Heart left ventricle (tissue), 16 donors: ENCODE results near the gene CTDSP2. TPM values are rescaled to one million over a fixed set of nuclear protein-coding genes. Genes with fewer than 3 reads are reported as not detected.

Source experiments
- ATAC-seq, 4 donors: fragments of 200-7000 bp; cut with Tn5 transposase; one replicate each; pipeline ENCODE4 v1.9.1; 2020 to 2022; ENCODE audit warnings: moderate library complexity in 4 of 4, mild to moderate bottlenecking in 3 of 4, moderate number of reproducible peaks in 1 of 4
- DNase-seq, 5 donors: peaks; one replicate each; pipeline ENCODE4 v3.0.0-alpha.2; 2020
- H3K27ac ChIP-seq, 12 donors: fragments of 200-600 bp; sonication (generic) in 4 of 12; one replicate each; pipeline versions ENCODE4 v1.5.0 to v1.8.0; 2016 to 2022; ENCODE audit warnings: mild to moderate bottlenecking in 2 of 12
- H3K27me3 ChIP-seq, 9 donors: fragments of 200-600 bp; sonication (generic) in 2 of 9; one replicate each; pipeline versions ENCODE4 v1.5.1 to v1.8.0; 2016 to 2022; ENCODE audit warnings: mild to moderate bottlenecking in 3 of 9
- H3K36me3 ChIP-seq, 9 donors: fragments of 200-600 bp; sonication (generic) in 2 of 9; one replicate each; pipeline versions ENCODE4 v1.5.0 to v1.8.0; 2018 to 2022; ENCODE audit warnings: mild to moderate bottlenecking in 2 of 9
- H3K4me1 ChIP-seq, 12 donors: fragments of 200-600 bp; sonication (generic) in 4 of 12; one replicate each; pipeline versions ENCODE4 v1.5.0 to v1.8.0; 2016 to 2022; ENCODE audit warnings: mild to moderate bottlenecking in 3 of 12
- H3K4me3 ChIP-seq, 12 donors: fragments of 200-600 bp; sonication (generic) in 4 of 12; one replicate each; pipeline versions ENCODE4 v1.5.0 to v1.8.0; 2017 to 2022; ENCODE audit warnings: mild to moderate bottlenecking in 9 of 12, moderate library complexity in 4 of 12
- H3K9me3 ChIP-seq, 12 donors: fragments of 200-600 bp; sonication (generic) in 4 of 12; one replicate each; pipeline versions ENCODE4 v1.5.0 to v1.8.0; 2016 to 2022; ENCODE audit warnings: mild to moderate bottlenecking in 1 of 12
- POLR2A ChIP-seq, 2 donors: fragments of 450-650 bp; IDR thresholded peaks; one replicate each; pipeline ENCODE4 v1.6.1; 2017; ENCODE audit warnings: antibody characterized with exemption in 2 of 2, mild to moderate bottlenecking in 2 of 2, moderate library complexity in 2 of 2
- WGBS, 4 donors: extraction: QIAGEN DNeasy Blood & Tissue Kit in 2 of 4; methylation state at CpG; one replicate each; pipeline versions ENCODE4 v1.1.5 to v1.1.7; 2013 to 2018; 5-methylcytosine and 5-hydroxymethylcytosine counted together
- intact Hi-C, 10 donors: fragments of 100-400 bp; cut with DNase I; formaldehyde crosslinking; loops; one replicate each; pipeline versions ENCODE4 v1.11.1 to v1.14.2; 2022
- polyA plus RNA-seq, 2 donors: library from polyadenylated mRNA; stranded (reverse); fragments of 200-250 nt; gene quantifications; one replicate each; pipeline ENCODE4 v1.2.3, GENCODE V29; 2013
- total RNA-seq, 9 donors: library from RNA; depleted of rRNA in 2 of 9; stranded (reverse); fragments of >200 nt in 2 of 9; fragmentation: NEBNext Ultra II Directional in 3 of 9; extraction: Animal tissue kit (Norgen Biotek cat#: 25700) in 3 of 9; gene quantifications; one replicate each; pipeline versions ENCODE4 v1.1.0 to v1.2.4, GENCODE V29; 2016 to 2023
- TF ChIP-seq, protein P1 (sequence below), 12 donors: fragments of 200-600 bp; sonication (generic) in 4 of 12; IDR thresholded peaks; one replicate each; pipeline versions ENCODE4 v1.5.0 to v1.8.0; 2018 to 2022; ENCODE audit warnings: antibody characterized with exemption in 12 of 12, mild to moderate bottlenecking in 5 of 12
- donor health status: ischemic (EF 13 %, LVEDD 7.1; RV severe dilation, severe dysfunction).
- donor health status: healthy with polysubstance abuse.
- donor health status: DM: no; HTN: yes; CAD: no.
- donor health status: DM: no; HTN: no; CAD: no.
- donor health status: ischemic (EF 25% LVEDD 6.9; RV normal size, moderate dysfunction).
- donor health status: ischemic (EF 25% LVEDD 5.7; RV mildly dilated, moderate dysfunction).
- donor health status: healthy.
- donor health status: DM: yes; HTN: yes; CAD: no.
- donor health status: ischemic (EF 35%, LVEDD 5.7; RV mildly dilated, moderate dysfunction).
- donor health status: nonischemic (EF 11% LVEDD 7.7; RV severe dilation, severe dysfunction).
- donor health status: DM: yes; HTN: yes; CAD: no.
- donor health status: PGD.
- donor health status: ischemic (EF 29% LVEDD 5.4; RV normal size, mild dysfunction).
- donor health status: nonischemic (EF 23%, LVEDD 6.1; RV moderate dilation, normal function).

Gene CTDSP2
- total and polyA plus RNA-seq, 11 donors = 28.0 to 191 (median 82.9) TPM

GRCh38 chr12:57891542-57892228 is 45.2 kb upstream of the CTDSP2 start:
- ATAC-seq (no peak), DNase-seq (no peak)
- Histone ChIP-seq H3K9me3 (no peaks in the 10 kb centered on the region), H3K4me3 (no peak overlapping the region), H3K27me3 (no peaks in the 10 kb centered on the region), H3K27ac (peak overlapping the region in 11 of 12 donors; percentile 96 to 99 (median 97)), H3K36me3 (no peaks in the 10 kb centered on the region), H3K4me1 (peaks cover 17 to 99% (median 81%) of the 10 kb centered on the region in 12 donors)
- no peak for TF ChIP-seq POLR2A (IDR thresholded peaks at IDR 0.05)
- TF ChIP-seq, protein P1, sequence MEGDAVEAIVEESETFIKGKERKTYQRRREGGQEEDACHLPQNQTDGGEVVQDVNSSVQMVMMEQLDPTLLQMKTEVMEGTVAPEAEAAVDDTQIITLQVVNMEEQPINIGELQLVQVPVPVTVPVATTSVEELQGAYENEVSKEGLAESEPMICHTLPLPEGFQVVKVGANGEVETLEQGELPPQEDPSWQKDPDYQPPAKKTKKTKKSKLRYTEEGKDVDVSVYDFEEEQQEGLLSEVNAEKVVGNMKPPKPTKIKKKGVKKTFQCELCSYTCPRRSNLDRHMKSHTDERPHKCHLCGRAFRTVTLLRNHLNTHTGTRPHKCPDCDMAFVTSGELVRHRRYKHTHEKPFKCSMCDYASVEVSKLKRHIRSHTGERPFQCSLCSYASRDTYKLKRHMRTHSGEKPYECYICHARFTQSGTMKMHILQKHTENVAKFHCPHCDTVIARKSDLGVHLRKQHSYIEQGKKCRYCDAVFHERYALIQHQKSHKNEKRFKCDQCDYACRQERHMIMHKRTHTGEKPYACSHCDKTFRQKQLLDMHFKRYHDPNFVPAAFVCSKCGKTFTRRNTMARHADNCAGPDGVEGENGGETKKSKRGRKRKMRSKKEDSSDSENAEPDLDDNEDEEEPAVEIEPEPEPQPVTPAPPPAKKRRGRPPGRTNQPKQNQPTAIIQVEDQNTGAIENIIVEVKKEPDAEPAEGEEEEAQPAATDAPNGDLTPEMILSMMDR (IDR thresholded peaks at IDR 0.05) = no peak
- intact Hi-C loops = loop anchor here in 2 of 10 donors (2.0 to 5.0 kb wide), 2 partner anchors 44 to 45 kb away; partner anchors contain the start of gene CTDSP2 (in 2 of the 2)
- 93 to 94% (median 93%) methylated on average over 6 of the region's 6 CpGs for WGBS, 4 donors

GRCh38 chr12:57890191-57891115 is 43.9 kb upstream of the CTDSP2 start:
- H3K9me3 ChIP-seq = peaks cover 0 to 3% (median 0%) of the 10 kb centered on the region in 12 donors
- no peaks in the 10 kb centered on the region for H3K27me3 ChIP-seq
- H3K27ac ChIP-seq = peak overlapping the region; percentile 64 to 99 (median 92)
- H3K4me1 ChIP-seq = peaks cover 17 to 94% (median 71%) of the 10 kb centered on the region in 12 donors
- TF ChIP-seq, protein P1 (IDR thresholded peaks at IDR 0.05) = no peak
- TF ChIP-seq POLR2A (IDR thresholded peaks at IDR 0.05) = no peak
- no peak for ATAC-seq
- H3K36me3 ChIP-seq = no peaks in the 10 kb centered on the region
- intact Hi-C loops = loop anchor here in 1 of 10 donors (5.0 kb wide), 1 partner anchor 43 kb away; the partner anchor contains the start of gene CTDSP2
- no peak overlapping the region for H3K4me3 ChIP-seq
- 66 to 78% (median 69%) methylated on average over 13 to 14 of the region's 14 CpGs for WGBS, 4 donors
- no peak for DNase-seq

GRCh38 chr12:57889500-57889989 is 43.0 kb upstream of the CTDSP2 start:
- peak overlapping the region; percentile 64 to 99 (median 92) for H3K27ac ChIP-seq
- H3K36me3 ChIP-seq = no peaks in the 10 kb centered on the region
- intact Hi-C loops = loop anchor here in 2 of 10 donors (2.0 kb wide), 2 partner anchors 21 to 25 kb away; no protein-coding TSS in a partner anchor
- no peaks in the 10 kb centered on the region for H3K27me3 ChIP-seq
- ATAC-seq (peak; percentile 64 to 86 (median 76)), DNase-seq (peak; percentile 87 to 91 (median 89))
- H3K4me3 ChIP-seq = peak overlapping the region in 8 of 12 donors; percentile 10 to 43 (median 36)
- TF ChIP-seq POLR2A (IDR thresholded peaks at IDR 0.05) = peak in 1 of 2 donors; percentile 67
- TF ChIP-seq, protein P1 (IDR thresholded peaks at IDR 0.05) = no peak
- WGBS, 4 donors = 25 to 63% (median 36%) methylated on average over 10 of the region's 10 CpGs
- H3K4me1 ChIP-seq = peaks cover 15 to 85% (median 62%) of the 10 kb centered on the region in 12 donors
- H3K9me3 ChIP-seq = peaks cover 0 to 10% (median 0%) of the 10 kb centered on the region in 12 donors
